Stimulated activated CD4-positive, alpha-beta T cell treated with anti-CD3 and anti-CD28 coated beads, TNF-alpha, amount 100 ng/mL, for 48 hours (primary cell): ENCODE measurements around the gene HPSE2.

Experiments used
- DNase-seq, 3 donors: peaks; one replicate each; pipeline ENCODE4 v3.0.0-alpha.2; 2020; ENCODE audit warnings: low read depth in 3 of 3

HPSE2 gene

DNA sequence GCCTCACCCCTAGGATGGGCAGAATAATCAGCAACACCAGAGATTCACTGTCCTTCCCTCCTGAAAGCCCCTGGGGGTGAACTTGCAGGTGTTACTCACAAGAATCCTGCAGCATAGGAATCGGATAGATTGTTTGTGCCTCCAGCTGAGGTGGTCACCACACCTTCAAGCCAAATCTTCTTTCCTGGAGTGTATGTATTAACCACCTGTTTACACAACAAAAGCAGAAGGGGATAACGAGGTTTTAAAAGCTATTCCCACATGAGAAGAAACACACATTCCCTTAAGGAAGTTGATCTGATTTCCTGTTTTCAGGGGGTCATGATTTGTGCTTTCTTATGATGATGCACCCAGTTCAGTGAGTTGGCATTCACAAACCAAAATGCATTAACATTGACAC is 615.1 kb downstream of the HPSE2 start:
- no peak for DNase-seq

DNA sequence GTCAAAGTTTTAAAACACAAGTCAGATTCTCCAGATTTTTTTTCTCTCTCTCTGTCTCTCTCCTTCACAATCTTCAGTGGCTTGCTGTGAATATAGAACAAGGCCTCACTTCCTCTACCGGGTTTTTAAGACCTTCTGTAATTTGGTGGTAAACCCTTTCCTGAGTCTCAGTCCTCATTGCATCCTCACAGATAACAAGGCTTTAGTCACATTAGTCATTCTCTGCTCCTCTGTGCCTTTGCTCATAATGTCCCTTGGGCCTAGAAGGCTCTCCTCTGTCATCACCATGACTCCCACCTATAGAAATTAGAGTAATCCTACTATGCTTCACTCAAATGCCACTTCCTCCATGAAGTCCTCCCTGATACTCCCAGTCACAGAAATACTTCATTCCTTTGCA is 616.2 kb downstream of the HPSE2 start:
- DNase-seq: no peak

DNA sequence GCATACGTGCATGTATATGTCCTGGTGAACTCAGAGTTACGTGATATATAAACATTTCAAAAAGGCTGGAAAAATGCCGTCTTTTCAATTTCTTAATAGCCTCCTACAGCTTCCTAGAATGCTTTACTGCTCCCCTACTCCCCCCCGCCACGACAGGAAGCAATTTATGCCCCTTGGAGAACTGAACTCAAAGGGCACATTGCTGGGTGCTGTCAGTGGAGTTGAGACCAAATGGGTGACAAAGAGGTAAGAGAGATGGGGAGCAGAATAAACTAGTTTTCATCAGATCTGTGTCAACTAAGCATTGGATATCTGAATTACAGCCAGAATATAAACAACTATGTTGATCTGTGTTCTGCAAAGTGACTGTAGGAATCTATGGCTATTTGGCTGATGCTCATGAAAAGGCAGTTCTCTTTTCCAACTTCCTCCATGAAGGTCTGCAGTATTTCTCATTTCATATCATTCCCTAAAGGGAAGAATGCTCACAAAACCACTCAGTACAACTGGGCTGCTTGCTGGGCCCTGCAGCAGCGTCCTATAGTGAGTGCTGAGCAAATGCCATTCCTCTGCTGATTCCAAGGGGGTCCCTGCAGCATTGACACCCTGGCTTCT is 617.6 kb downstream of the HPSE2 start:
- DNase-seq: no peak

DNA sequence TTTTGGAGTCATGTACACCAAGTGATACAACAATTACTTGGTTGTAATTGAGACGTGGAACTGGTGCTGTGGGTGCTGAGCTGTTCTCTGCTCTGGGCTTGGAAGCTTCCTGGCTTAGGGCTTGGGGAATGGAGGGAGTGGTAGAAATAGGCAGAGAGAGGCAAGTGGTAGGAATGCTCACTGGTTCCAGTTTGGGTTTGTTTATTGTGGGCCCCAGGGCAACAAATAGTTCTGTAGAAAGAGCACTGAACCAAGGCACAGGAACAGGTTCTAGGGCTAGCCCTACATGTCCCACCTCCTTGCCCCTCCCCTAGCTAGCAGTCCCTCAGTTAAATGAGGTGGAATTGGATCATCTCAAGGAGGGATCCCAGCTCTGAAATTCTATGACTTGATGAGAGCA is 622.2 kb downstream of the HPSE2 start:
- no peak for DNase-seq

DNA sequence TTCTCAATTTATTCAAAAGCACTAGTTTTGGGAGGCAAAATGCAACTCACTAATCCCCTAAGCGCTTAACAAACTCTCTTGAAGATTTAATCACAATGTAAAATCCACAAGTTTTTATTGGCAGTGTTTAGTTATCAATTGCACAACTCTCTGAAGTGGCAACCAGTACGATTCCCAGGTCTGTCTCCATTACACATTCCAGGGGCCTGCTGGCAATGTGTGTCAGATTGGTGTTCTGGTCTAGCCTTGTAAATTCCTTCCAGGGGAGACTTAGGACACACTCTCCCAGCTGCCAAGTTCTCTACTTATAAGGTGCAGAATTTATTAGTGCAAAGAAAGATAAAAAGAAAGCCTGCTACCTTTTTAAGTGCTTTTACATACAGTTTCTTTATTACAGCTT is 624.2 kb downstream of the HPSE2 start:
- DNase-seq: no peak

DNA sequence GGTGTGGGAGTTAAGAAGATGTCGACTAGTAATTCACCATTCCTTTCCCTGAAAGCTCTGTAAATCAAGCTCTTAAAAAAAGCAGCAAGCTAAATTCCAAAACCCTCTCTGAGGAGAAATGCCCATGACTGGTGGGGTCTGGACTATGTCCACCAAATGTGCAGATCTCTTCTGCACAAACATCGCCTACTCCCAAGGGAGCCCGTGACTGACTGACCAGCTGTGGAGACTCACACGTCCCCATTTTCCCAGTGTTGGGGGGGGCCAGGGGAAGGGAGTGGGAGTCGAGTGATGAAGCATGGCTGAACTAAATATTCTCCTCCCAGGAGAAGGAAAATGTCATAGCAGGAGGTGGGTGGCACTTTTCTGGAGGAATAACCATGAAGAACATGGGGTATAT is 624.8 kb downstream of the HPSE2 start:
- no peak for DNase-seq

DNA sequence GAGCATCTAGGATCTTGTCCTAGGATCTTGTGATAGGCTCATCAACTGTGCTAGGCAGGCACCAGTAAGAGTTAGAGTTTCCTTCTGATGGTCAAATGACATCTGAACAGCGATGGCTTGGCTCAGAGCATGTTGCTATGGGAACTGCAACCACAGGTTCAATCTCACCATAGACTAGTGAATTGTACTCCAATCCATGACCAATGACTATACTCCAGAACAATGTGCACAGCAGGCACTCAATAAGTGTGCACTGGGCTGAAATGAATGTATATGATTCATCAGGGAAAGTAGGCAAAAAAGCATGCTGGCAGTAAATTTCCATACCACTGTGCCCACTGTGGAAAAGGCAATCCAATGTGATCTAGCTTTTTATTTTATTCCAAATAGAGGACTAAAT is 625.4 kb downstream of the HPSE2 start:
- DNase-seq: no peak

DNA sequence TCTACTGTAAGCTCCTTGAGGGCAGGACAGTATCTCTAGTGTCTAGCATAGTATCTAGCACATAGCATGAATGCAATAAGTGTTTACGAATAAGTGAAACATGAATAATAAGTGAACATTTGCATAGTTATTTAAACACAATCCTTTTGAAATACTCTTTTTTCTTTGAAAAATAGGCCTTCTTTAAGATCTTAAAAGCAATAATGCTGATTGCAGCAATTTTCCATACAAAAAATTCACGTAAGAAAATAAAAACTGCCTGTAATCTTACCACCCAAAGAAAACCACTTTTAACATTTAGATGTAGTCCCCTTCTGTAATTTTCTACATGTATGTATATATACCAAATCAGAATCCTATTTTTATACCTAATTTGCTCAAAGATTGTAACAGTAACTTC is 626.4 kb downstream of the HPSE2 start:
- no peak for DNase-seq

DNA sequence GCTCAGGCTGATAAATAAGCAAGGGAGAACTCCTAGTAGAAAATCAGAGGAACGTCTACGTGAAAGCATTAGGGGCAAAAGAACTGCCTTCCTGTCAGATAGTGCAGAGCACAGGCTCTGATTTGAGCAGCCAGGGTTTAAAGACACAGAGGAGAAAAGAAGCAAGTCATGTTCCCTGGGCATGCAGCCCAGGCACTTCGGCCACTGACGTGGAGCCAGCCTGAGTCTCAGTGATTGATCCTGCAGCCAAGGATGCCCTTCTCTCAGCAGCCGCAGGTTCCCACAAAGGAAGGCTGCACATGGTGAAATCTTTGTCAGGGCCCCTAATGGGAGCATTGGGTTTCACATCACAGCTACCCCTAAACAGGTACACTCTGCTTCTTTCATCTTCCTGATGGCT is 627.2 kb downstream of the HPSE2 start:
- no peak for DNase-seq

DNA sequence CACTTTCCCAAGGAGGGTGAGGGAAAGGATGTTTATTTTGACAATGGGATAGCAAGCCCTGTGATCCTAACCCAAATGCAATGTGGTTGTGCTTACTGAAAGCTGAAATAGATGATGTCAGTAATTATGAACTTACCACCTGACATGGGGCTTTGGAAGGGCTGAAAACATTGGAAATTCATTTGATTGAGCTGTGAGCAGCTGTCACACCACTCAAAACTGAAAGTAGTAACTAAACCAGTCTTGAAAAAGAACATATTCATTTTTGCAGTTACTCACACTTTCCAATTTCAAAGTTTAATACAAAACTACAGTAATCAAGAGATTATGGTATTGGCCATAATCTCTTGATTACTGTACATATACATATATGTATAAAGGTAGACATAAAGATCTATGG is 633.4 kb downstream of the HPSE2 start:
- DNase-seq: no peak

DNA sequence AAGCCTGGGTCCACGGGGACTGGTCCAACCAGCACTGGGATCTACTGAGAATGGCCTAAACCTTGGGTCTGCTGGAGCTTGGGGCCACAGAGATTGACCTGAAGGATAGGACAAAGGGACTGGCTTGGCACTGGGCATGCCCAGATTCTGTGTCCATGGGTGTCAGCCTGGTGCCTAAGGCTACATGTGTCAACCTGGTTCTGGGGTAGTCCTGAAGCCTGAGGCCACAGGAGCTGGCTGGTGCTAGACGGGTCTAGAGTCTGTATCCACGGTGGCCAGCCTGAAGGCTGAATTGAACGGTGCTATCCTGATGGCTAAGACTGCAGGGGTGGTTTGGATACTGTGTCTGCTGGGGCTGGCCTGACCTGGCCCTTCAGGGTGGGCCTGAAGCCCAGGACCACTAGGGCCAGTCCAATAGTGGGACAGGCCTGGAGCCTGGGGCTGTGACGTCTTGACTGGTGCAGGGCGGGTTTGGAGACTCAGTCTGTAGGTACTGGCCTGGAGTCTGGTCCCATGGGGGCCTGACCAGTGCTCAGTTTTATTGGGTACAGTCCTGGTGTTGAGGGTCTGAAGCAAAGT is 636.5 kb downstream of the HPSE2 start:
- no peak for DNase-seq

DNA sequence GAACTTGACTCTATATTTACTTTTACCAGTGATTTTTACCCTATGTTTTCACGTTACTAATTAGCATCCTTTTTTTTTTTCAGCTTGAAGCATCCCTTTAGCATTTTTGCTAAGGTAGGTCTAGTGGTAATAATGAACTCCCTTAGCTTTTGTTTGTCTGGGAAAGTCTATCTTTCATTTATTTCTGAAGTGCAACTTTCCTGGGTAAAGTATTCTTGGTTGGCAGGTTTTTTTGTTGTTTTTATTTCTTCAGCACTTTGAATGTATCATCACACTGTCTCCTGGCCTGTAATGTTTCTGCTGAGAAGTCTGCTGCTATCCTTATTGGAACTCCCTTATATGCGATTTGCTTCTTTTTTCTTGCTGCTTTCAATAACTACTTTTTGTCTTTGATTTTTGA is 639.2 kb downstream of the HPSE2 start:
- no peak for DNase-seq

DNA sequence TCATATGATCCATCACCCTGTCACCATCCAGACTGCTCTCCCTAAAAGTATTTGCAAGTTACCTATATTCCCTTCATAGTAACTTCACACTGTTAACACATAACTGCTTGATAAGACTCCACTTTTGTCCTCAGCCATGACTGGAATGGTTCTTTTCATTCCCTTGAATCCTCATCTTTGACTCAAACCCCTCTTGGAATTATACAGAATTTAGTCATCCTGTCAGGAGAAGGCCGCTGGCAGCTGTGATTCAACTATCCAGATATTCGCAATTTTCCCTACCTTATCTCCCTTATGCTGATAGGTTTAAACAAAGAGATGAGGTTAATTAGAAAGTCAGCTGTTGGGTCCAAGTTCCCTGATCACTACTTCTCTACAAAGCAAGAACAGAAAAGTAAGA is 646.0 kb downstream of the HPSE2 start:
- no peak for DNase-seq

DNA sequence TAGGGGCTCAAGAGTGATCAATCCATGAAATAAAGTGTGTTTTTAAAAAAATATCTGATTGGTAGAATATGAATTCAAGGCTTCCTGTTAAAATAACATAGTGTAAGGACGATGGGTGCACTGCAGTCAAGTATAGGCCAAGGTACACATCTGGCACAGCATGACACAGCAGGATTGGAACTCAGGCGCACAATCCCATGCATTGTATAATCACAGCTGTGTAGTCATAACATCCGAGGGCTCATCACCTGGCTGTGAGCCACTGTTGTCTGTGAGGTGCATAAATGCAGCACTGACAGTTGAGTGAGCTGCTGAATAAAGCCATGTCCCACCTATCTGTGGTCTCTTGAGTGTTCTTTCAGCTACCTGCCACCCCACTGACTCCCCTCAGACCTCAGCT is 646.6 kb downstream of the HPSE2 start:
- no peak for DNase-seq

DNA sequence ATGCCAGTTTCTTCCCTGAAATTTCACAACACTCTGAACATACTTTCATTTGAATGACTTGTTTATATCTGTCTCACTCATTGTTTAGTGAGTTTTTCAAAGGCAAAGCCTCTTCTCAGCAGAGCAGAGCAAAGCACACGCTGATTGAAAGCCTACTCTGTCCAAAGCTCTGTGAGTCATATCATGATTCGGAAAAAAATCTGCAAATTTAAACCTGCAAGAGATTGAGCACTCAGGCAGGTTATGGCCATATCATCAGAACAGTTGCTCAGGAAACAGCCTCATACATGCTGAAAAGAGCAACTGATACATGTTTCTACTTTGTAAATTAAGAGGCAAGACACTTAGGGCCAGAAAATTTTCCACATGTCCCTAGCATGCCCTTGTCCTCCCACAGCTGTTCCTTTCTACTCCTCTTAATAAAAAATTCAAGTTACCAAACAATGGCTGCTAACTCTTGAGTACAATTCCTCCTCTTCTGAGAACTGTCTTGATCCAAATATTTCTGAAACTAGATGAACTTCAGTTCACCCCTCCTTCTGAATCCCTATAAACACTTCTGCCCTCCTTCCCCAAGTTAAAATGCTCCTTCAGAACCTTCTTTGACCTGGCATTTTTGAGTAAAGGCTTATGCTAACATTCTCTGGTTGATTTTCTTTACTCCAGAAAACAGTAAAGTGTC is 648.4 kb downstream of the HPSE2 start:
- DNase-seq: no peak

DNA sequence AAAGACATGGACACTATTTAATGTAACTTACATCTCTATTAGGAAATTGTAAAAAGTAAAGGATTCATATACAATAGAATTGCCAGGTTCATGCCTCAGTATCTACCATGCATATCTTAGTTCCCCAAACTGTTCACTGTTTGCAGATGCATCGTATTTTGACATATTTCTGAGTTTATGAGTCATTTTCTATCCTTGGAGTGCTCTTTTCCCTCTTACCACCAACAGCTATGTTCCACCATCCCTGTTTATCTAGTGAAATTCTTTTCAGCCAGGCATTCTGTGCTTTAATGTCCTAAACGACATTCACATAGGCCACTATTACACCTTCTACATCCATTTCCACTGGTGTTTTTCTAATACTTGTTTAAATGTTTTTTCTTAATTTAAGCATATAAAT is 649.6 kb downstream of the HPSE2 start:
- no peak for DNase-seq

DNA sequence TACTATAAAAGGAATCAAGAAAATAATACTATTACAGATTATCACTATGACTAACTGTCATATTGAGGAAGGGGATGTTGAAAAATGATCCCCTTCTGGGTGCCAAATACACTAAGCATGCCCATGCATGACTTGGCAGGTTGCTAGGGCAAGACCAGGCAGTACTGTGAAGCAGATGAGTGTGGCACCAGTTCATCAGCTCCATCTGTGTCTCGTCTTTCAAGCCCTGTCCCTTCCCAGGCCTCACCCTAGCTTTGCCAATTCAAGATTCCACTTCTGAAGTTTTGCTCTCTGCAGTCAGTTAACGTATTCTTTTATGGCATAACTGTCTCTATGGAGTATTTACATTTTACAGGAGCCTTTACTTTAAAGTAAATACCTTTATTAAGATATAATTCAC is 653.3 kb downstream of the HPSE2 start:
- DNase-seq: no peak

DNA sequence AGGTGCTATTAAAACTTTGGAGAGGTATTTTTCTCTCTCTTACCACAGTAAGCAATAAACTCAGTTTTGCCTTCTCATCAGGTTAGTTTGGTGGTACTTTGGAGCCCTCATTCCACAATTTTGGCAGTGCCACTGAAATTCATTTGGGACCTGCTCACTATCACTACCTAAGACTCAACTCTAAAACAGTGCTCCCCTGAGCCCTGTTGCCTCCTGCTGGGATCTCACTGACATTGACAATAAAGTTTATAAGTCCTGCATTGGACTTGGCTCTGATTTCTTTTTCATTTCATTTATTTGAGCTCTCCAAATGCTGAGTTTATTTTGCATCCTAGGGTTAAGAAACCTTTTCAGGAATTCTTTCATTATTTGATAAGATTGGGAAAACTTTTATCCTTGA is 658.1 kb downstream of the HPSE2 start:
- DNase-seq: no peak

DNA sequence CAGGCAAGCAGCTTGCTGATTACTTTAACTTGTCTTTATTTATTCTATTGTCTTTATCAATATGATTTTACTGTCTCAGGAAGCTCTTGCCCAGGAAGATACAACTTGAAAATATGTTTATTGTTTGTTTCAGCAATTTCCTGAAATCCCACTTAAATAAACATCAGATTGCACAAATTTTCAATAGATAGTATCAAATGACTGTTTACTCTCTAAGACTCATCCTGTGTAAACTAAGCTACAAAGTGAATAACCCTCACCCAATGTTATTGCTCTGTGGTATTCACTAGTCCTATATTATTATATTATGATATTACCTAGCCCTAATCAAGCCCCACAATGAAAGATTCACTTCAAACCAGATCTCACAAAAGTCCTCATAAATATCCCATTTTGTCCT is 658.5 kb downstream of the HPSE2 start:
- DNase-seq: no peak

DNA sequence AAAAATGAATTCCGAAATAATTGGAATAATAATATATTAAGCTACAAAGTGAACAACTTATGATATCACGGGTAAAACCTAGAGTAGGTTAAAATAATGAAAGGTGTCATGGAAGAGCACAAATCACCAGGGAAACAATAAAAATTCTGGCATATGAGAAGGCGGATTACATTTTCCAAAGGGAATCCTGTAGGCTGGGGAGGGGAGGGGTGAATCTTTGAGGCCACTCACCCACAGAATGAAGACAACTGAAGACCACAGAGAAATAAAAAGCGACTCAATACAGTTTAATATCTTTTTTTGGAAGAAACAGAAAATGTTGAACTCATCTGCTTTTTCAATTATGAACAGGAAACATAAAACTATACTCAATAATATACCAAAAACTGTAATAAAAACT is 659.6 kb downstream of the HPSE2 start:
- no peak for DNase-seq

DNA sequence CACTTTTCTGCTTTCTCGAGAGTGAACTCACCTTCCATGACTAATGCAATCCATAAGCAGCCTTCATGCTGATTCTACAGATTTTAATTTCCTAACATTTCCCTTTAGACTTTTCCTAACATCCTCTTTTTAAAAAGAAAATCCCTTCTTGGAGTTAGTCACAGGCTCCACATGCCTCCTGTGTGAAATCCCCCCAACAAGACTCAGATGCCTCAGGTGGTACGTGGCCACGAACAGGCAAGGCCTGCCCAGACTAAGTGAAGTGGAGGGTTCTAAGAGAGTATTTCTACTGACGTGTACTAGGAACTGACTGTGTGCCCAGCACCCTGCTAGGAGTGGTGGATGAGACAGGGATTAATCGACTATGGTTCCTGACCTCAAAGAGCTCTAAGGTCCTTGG is 663.1 kb downstream of the HPSE2 start:
- no peak for DNase-seq

DNA sequence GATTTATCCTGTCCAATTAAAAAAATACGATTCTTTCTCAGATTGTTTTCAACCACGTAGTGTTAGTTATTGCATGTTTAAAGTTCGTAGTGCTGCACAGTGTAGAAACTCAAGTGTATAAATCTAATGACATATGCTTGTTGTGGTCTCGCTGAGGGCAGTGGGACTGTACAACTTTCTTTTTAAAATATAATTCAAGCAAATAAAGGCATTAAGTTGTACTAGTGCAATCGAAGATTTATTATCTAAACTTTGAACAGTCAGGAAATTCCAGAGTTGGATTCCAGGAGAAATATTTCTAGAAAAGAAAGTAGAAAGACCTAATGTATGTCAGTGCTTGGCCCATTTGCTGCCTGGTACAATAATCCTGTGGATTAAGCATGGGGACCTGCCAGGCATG is 664.8 kb downstream of the HPSE2 start:
- DNase-seq: no peak

DNA sequence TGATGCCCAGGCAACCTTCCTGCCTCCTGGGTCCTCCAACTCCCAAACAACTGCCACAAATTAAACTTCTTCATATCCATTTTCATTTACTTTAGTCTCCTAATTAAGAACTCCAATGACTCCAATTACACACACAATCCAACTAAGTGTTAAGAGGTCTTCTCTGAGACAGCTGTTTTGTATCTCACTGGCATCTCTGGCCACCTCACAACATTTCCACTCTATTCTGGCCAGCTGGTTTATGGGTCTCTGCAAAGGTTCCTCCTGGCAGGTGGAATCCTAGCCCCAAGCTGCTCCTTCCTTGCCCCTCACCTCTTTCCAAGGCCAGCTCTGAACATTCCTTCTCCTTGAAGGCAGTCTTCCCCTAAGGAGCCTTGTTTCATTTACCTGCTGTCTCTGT is 665.8 kb downstream of the HPSE2 start:
- no peak for DNase-seq

DNA sequence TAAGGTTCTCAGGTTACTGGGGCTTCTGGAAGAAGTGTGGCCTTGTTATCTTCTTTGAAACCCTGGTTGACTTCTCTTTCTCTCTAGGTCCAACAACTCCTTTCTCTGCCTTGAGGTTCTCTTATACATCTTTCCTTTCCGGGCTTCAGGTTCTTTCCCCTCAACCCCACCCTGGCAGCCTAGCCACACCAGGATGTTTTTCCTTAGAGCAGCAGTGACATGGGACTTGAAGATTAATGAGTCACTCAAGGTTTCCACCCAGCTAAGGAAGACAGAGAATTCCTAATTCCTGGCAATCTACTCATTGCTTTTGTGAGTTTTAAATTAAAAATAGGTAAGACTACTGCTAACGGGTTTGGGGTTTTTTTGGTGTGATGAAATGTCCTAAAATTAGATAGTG is 667.1 kb downstream of the HPSE2 start:
- DNase-seq: no peak
